GM18505 (cell line): ENCODE data around the gene CCDC88B.

Source experiments
- ATAC-seq: cut with Tn5 transposase; IDR thresholded peaks from one replicate; pipeline ENCODE4 v1.9.1; 2021; ENCODE audit not compliant: unreplicated experiment
- POLR2A ChIP-seq: IDR thresholded peaks from 4 replicates; pipeline ENCODE4 v1.6.1; 2011; ENCODE audit warnings: borderline replicate concordance; ENCODE audit not compliant: insufficient read depth, insufficient read length; ENCODE audit errors: extremely low read depth

CCDC88B gene

GRCh38 chr11:64362339-64362738 lies 22.3 kb downstream of the CCDC88B start:
- ATAC-seq = no peak
- TF ChIP-seq POLR2A = no peak

- ATAC-seq = no peak
- TF ChIP-seq POLR2A = no peak
Observed at GRCh38 chr11:64364435-64364834, 24.4 kb downstream of the CCDC88B start.

- no peak for TF ChIP-seq POLR2A
- ATAC-seq = no peak
Observed at GRCh38 chr11:64364911-64365310, 24.9 kb downstream of the CCDC88B start.

GRCh38 chr11:64366751-64367150 lies 26.7 kb downstream of the CCDC88B start:
- no peak for TF ChIP-seq POLR2A
- no peak for ATAC-seq

GRCh38 chr11:64367931-64368672 lies 28.1 kb downstream of the CCDC88B start:
- no peak for ATAC-seq
- TF ChIP-seq POLR2A = no peak

- ATAC-seq = no peak
Observed at GRCh38 chr11:64368673-64369074, 28.7 kb downstream of the CCDC88B start.

GRCh38 chr11:64369440-64370421 lies 29.7 kb downstream of the CCDC88B start:
- TF ChIP-seq POLR2A = no peak
- no peak for ATAC-seq

More at GRCh38 chr11:64368673-64369074, 28.7 kb downstream of the CCDC88B start:
- TF ChIP-seq POLR2A = no peak

DNA sequence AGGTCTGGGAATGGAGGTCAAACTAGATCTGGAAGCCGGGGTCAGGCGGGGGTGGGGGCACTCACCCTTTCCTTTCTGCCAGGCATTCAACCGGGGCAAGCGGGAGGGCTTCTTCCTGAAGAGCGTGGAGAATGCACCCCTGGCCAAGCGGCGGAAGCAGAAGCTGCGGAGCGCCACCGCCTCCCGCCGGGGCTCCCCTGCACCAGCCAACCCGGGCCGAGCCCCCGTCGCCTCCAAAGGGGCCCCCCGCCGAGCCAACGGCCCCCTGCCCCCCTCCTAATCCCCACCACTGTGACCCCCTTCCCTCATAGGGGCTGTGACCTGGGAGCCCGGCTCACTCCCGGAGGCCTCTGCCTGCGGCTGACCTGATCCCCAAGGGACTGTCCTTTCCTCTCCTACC lies 31.2 kb downstream of the CCDC88B start:
- ATAC-seq = no peak
- TF ChIP-seq POLR2A = no peak

- TF ChIP-seq POLR2A = no peak
Observed at GRCh38 chr11:64372021-64372420, 32.0 kb downstream of the CCDC88B start.

DNA sequence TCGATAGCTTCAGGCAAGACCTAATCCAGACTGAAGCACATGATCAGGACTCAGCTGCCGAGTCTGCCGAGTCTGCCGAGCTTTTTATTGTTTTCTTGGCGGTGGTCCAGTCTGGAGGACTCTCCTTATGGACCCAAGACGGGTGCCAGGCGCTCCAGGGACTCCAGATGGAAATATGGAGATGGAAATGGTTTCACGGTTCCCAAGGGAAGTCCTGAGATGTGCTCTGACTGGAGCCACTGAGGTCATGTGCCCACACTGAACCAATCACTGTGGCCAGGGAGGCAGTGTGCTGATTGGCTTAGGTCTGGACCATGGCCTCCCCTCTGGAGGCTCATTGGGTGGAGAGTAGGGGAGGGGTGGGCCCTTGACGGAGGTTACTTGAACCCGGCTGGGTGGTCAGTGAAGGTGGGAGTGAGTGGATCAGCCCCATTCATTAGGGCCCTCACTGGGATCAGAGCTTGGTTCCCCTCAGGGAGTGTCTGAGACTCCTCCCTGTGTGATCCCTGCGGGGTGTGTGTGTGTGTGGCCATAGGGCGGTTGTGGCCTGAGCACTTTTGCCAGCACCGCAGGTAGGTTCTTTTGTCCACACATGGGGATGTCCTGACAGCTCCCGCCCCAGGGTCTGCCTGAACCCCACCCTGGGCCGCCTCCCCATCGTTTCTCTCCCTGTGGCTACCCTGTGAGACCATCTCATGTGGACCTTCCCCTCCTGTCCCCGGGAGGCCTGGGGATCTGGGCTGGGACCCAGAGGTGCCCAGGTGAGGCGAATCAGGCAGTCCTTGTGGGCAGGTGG lies 33.0 kb downstream of the CCDC88B start:
- TF ChIP-seq POLR2A = no peak
- no peak for ATAC-seq

More at GRCh38 chr11:64372021-64372420, 32.0 kb downstream of the CCDC88B start:
- ATAC-seq = no peak

- TF ChIP-seq POLR2A = no peak
- ATAC-seq = no peak
Observed at GRCh38 chr11:64373598-64373974, 33.6 kb downstream of the CCDC88B start.

DNA sequence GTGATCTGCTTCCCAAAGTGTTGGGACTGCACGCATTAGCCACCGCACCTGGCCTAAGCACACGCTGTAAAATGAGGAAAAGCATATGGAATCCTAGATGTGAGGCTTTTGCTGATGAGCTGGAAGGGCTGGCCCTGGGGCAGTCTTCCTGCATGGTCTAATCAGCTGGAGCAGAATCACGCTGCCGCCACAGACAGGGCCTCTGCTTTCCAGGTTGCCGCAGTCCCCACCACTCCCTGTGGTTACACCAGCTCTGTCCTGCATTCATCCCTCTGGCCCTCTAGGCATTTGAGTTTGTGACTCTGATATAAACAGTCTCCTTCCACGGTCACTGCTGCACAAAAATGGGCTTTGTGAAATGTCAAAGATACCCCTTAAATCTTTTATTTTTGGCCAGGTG lies 36.1 kb downstream of the CCDC88B start:
- ATAC-seq = no peak
- TF ChIP-seq POLR2A = no peak

- no peak for ATAC-seq
- no peak for TF ChIP-seq POLR2A
Observed at GRCh38 chr11:64378335-64378880, 38.4 kb downstream of the CCDC88B start.
